D721Med (cell line): Measurements from ENCODE around the gene PDGFA.

Source experiments
- DNase-seq: peaks from one replicate; pipeline ENCODE4 v3.0.0; 2011; ENCODE audit warnings: low spot score; ENCODE audit not compliant: insufficient read length
- FAIRE-seq: peaks from 2 replicates; lab custom pipeline; 2011; peaks lifted over from hg19 to GRCh38; lab: Jason Lieb, UNC
- CTCF ChIP-seq: IDR thresholded peaks from 2 replicates; pipeline ENCODE4 v1.5.1; 2012; ENCODE audit warnings: mild to moderate bottlenecking, control low read depth; ENCODE audit not compliant: insufficient read depth; ENCODE audit errors: missing control alignments

PDGFA gene

GRCh38 chr7:510131-510481, 9.5 kb downstream of the PDGFA start:
- FAIRE-seq: no peak
- TF ChIP-seq CTCF: no peak

GRCh38 chr7:509426-510130, 10.1 kb downstream of the PDGFA start:
- DNase-seq (no peak), FAIRE-seq (no peak)
- TF ChIP-seq CTCF: no peak

More at GRCh38 chr7:510131-510481, 9.5 kb downstream of the PDGFA start:
- DNase-seq: no peak

- FAIRE-seq: no peak
- TF ChIP-seq CTCF: no peak
- DNase-seq: no peak
Measured at GRCh38 chr7:508461-509170, 11.0 kb downstream of the PDGFA start.

- DNase-seq (no peak), FAIRE-seq (no peak)
- no peak for TF ChIP-seq CTCF
Measured at GRCh38 chr7:507623-508300, 11.9 kb downstream of the PDGFA start.

GRCh38 chr7:506921-507622, 12.6 kb downstream of the PDGFA start:
- DNase-seq: no peak
- no peak for FAIRE-seq
- TF ChIP-seq CTCF: no peak

- no peak for FAIRE-seq
- no peak for TF ChIP-seq CTCF
Measured at GRCh38 chr7:506391-506831, 13.2 kb downstream of the PDGFA start.

More at GRCh38 chr7:506391-506831, 13.2 kb downstream of the PDGFA start:
- DNase-seq: no peak
